ENCODE results near the gene NODAL. TPM values are rescaled to one million over a fixed set of nuclear protein-coding genes. Genes with fewer than 3 reads are reported as not detected.

Gene NODAL
- total and polyA plus RNA-seq, 2 experiments from 2014 or later = not detected

- Histone ChIP-seq H3K27me3 (replicated peaks; ENCODE audit: insufficient read depth) (peaks cover 5% of the 10 kb centered on the region; the same call in 1 of the 2 replicates), H3K4me3 (no peak overlapping the region), H3K9me2 (ENCODE audit: insufficient read depth) (no peaks in the 10 kb centered on the region), H3F3A (ENCODE audit: insufficient read depth) (no peaks in the 10 kb centered on the region), H3K9ac (no peak overlapping the region), H3K4me1 (ENCODE audit: insufficient read depth) (no peaks in the 10 kb centered on the region), H2AFZ (no peak overlapping the region), H4K20me1 (ENCODE audit: insufficient read depth) (no peaks in the 10 kb centered on the region), H3K79me2 (ENCODE audit: insufficient read depth) (no peaks in the 10 kb centered on the region), H3K9me3 (ENCODE audit: low read depth) (no peaks in the 10 kb centered on the region), H3K4me2 (ENCODE audit: unreplicated experiment) (no peak overlapping the region), H3K27ac (no peak overlapping the region), H3K36me3 (ENCODE audit: low read depth) (no peaks in the 10 kb centered on the region)
- 37 to 38% methylated on average over 13 of the region's 13 CpGs for WGBS, 2 experiments (ENCODE audit: low coverage in 1 of 2, low lambda C conversion rate in 2 of 2, missing lambda C conversion rate in 2 of 2)
- peak; percentile 74 for DNase-seq
- in situ Hi-C loops (cut with MboI) = loop anchor here (10.0 kb wide), 1 partner anchor 293 kb away; no protein-coding TSS in a partner anchor
- TF ChIP-seq EZH2phosphoT487 (IDR thresholded peaks at IDR 0.05; ENCODE audit: insufficient read depth, low read depth) (no peak), EZH2 (IDR thresholded peaks at IDR 0.05; ENCODE audit: insufficient read depth, poor library complexity, severe bottlenecking) (no peak)
Measured at GRCh38 chr10:70461397-70462348, 20.2 kb upstream of the NODAL start.

- H2AFZ ChIP-seq = no peak overlapping the region
- no peak overlapping the region for H3K4me3 ChIP-seq
- H3F3A ChIP-seq (ENCODE audit: insufficient read depth) = no peaks in the 10 kb centered on the region
- no peak overlapping the region for H3K27ac ChIP-seq
- no peaks in the 10 kb centered on the region for H3K36me3 ChIP-seq (ENCODE audit: low read depth)
- no peak for TF ChIP-seq EZH2phosphoT487 (IDR thresholded peaks at IDR 0.05; ENCODE audit: insufficient read depth, low read depth)
- TF ChIP-seq EZH2 (IDR thresholded peaks at IDR 0.05; ENCODE audit: insufficient read depth, poor library complexity, severe bottlenecking) = no peak
- in situ Hi-C loops (cut with MboI) = loop anchor here (10.0 kb wide), 1 partner anchor 295 kb away; no protein-coding TSS in a partner anchor
- no peaks in the 10 kb centered on the region for H3K9me2 ChIP-seq (ENCODE audit: insufficient read depth)
- H3K79me2 ChIP-seq (ENCODE audit: insufficient read depth) = no peaks in the 10 kb centered on the region
- WGBS, 2 experiments (ENCODE audit: low coverage in 1 of 2, low lambda C conversion rate in 2 of 2, missing lambda C conversion rate in 2 of 2) = 75 to 79% methylated on average over 27 to 29 of the region's 29 CpGs
- DNase-seq = no peak
- H3K4me1 ChIP-seq (ENCODE audit: insufficient read depth) = no peaks in the 10 kb centered on the region
- H3K9me3 ChIP-seq (ENCODE audit: low read depth) = no peaks in the 10 kb centered on the region
- H3K9ac ChIP-seq = no peak overlapping the region
- H3K4me2 ChIP-seq (ENCODE audit: unreplicated experiment) = no peak overlapping the region
- no peaks in the 10 kb centered on the region for H4K20me1 ChIP-seq (ENCODE audit: insufficient read depth)
- H3K27me3 ChIP-seq (replicated peaks; ENCODE audit: insufficient read depth) = no peaks in the 10 kb centered on the region
Measured at GRCh38 chr10:70459774-70460490, 18.5 kb upstream of the NODAL start.

- H3K4me2 ChIP-seq (ENCODE audit: unreplicated experiment) = no peak overlapping the region
- H3K36me3 ChIP-seq (ENCODE audit: low read depth) = no peaks in the 10 kb centered on the region
- WGBS, 2 experiments (ENCODE audit: low coverage in 1 of 2, low lambda C conversion rate in 2 of 2, missing lambda C conversion rate in 2 of 2) = 78 to 82% methylated on average over 19 of the region's 19 CpGs
- no peak overlapping the region for H3K9ac ChIP-seq
- no peaks in the 10 kb centered on the region for H4K20me1 ChIP-seq (ENCODE audit: insufficient read depth)
- H3K9me2 ChIP-seq (ENCODE audit: insufficient read depth) = no peaks in the 10 kb centered on the region
- no peak for DNase-seq
- no peak overlapping the region for H3K4me3 ChIP-seq
- in situ Hi-C loops (cut with MboI) = no loop called here
- no peaks in the 10 kb centered on the region for H3K27me3 ChIP-seq (replicated peaks; ENCODE audit: insufficient read depth)
- no peak overlapping the region for H2AFZ ChIP-seq
- TF ChIP-seq EZH2phosphoT487 (IDR thresholded peaks at IDR 0.05; ENCODE audit: insufficient read depth, low read depth) (no peak), EZH2 (IDR thresholded peaks at IDR 0.05; ENCODE audit: insufficient read depth, poor library complexity, severe bottlenecking) (no peak)
- no peak overlapping the region for H3K27ac ChIP-seq
- no peaks in the 10 kb centered on the region for H3K9me3 ChIP-seq (ENCODE audit: low read depth)
- no peaks in the 10 kb centered on the region for H3K4me1 ChIP-seq (ENCODE audit: insufficient read depth)
- H3K79me2 ChIP-seq (ENCODE audit: insufficient read depth) = no peaks in the 10 kb centered on the region
- H3F3A ChIP-seq (ENCODE audit: insufficient read depth) = no peaks in the 10 kb centered on the region
Measured at GRCh38 chr10:70459061-70459773, 17.7 kb upstream of the NODAL start.

All from GM23248 (cell line).